ENCODE data around the gene ZFAND6. TPM values are rescaled to one million over a fixed set of nuclear protein-coding genes. Genes with fewer than 3 reads are reported as not detected.

Gene ZFAND6
- total RNA-seq, 2 donors from 2014 or later, result 21.8 to 39.7 TPM

DNA sequence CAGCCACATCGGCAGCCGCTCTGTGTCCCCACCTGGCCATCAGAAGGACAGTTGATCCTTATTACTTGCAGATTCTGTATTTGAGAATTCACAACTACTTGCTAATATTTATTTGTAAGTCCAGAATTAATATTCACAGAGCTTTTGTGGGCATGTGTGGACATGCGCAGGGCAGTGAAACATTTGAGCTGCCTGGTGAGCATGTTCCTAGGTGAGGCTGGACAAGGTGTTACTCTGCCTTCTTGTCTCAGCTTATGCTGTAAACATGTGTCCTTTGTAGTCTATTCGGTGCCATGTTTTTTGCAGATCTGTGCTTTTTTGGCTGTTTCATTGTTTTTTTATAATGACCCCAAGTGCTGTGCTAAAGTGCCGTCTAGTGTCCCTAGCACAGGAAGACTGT is 108.9 kb downstream of the ZFAND6 start:
- WGBS, 2 donors, result 71 to 87% methylated on average over 5 of the region's 5 CpGs
- TF ChIP-seq, protein P1, sequence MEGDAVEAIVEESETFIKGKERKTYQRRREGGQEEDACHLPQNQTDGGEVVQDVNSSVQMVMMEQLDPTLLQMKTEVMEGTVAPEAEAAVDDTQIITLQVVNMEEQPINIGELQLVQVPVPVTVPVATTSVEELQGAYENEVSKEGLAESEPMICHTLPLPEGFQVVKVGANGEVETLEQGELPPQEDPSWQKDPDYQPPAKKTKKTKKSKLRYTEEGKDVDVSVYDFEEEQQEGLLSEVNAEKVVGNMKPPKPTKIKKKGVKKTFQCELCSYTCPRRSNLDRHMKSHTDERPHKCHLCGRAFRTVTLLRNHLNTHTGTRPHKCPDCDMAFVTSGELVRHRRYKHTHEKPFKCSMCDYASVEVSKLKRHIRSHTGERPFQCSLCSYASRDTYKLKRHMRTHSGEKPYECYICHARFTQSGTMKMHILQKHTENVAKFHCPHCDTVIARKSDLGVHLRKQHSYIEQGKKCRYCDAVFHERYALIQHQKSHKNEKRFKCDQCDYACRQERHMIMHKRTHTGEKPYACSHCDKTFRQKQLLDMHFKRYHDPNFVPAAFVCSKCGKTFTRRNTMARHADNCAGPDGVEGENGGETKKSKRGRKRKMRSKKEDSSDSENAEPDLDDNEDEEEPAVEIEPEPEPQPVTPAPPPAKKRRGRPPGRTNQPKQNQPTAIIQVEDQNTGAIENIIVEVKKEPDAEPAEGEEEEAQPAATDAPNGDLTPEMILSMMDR (IDR thresholded peaks at IDR 0.05), result no peak
- TF ChIP-seq POLR2A (IDR thresholded peaks at IDR 0.05), result no peak
- no peak overlapping the region for H3K27ac ChIP-seq
- H3K4me3 ChIP-seq, result no peak overlapping the region
- intact Hi-C loops (cut with DNase I), result no loop called here
- H3K9me3 ChIP-seq, result no peaks in the 10 kb centered on the region
- no peaks in the 10 kb centered on the region for H3K27me3 ChIP-seq
- no peaks in the 10 kb centered on the region for H3K36me3 ChIP-seq (replicated peaks in 1 of 2; ENCODE audit: insufficient read depth in 1 of 2, low read depth in 2 of 2)
- ATAC-seq, result no peak
- H3K4me1 ChIP-seq, result no peaks in the 10 kb centered on the region
- DNase-seq, result no peak

DNA sequence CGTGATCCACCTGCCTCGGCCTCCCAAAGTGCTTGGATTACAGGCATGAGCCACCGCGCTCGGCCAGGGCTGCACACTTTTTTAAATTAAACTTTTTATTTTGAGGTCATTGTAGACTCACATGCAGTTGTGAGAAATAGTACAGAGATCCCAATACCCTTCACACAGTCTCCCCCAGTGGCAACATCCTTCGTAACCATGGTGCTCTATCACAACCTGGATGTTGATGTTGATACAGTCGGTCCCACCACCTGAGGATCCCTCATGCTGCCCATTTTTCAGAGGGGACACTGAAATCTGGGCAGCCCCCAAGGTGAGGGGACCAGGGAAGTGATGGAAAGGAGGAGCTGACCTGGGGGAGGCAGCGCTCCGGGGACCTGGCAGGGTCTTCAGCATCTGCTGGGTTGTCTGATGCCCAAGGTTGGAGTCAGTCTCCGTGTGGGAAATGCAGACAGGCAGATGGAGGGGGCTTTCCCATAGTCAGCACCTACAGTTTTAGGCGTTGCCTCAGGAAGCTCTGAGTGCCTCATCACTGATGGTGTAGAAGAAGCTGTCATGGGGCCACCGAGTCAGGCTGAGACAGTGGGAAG is 110.4 kb downstream of the ZFAND6 start:
- Histone ChIP-seq H3K4me3 (no peak overlapping the region), H3K36me3 (replicated peaks in 1 of 2; ENCODE audit: insufficient read depth in 1 of 2, low read depth in 2 of 2) (no peaks in the 10 kb centered on the region), H3K4me1 (no peaks in the 10 kb centered on the region), H3K27me3 (no peaks in the 10 kb centered on the region), H3K27ac (no peak overlapping the region), H3K9me3 (no peaks in the 10 kb centered on the region)
- WGBS, 2 donors, result 88 to 92% methylated on average over 11 to 12 of the region's 12 CpGs
- TF ChIP-seq, protein P1 (IDR thresholded peaks at IDR 0.05), result no peak
- TF ChIP-seq POLR2A (IDR thresholded peaks at IDR 0.05), result no peak
- intact Hi-C loops (cut with DNase I), result loop anchor here (10.0 kb wide), 1 partner anchor 785 kb away; no protein-coding TSS in a partner anchor
- ATAC-seq (no peak), DNase-seq (no peak)

DNA sequence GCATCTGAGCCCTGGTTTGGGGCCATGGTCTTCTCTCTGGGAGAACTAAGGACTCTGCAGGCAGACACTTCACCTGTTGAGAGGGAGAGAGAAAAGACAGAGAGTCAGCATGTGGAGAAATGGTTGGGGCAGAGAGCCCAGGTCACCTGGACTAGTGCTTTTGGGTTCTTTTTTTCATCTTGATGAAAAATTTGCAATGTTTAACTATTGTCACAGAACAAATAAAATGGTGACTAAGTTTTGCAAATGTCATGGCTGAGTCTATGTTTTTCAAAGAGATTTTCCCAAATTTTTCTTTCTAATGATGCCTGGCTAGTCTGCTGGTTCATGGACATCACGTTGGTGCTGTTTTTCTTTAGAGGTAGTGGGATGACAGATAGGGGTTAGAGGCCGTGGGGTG is 111.1 kb downstream of the ZFAND6 start:
- Histone ChIP-seq H3K4me3 (no peak overlapping the region), H3K27me3 (no peaks in the 10 kb centered on the region), H3K36me3 (replicated peaks in 1 of 2; ENCODE audit: insufficient read depth in 1 of 2, low read depth in 2 of 2) (no peaks in the 10 kb centered on the region), H3K9me3 (no peaks in the 10 kb centered on the region), H3K4me1 (no peaks in the 10 kb centered on the region), H3K27ac (no peak overlapping the region)
- ATAC-seq (no peak), DNase-seq (no peak)
- intact Hi-C loops (cut with DNase I), result loop anchor here (10.0 kb wide), 1 partner anchor 786 kb away; no protein-coding TSS in a partner anchor
- 83 to 94% methylated on average over 2 of the region's 2 CpGs for WGBS, 2 donors
- no peak for TF ChIP-seq POLR2A (IDR thresholded peaks at IDR 0.05)
- TF ChIP-seq, protein P1 (IDR thresholded peaks at IDR 0.05), result no peak

DNA sequence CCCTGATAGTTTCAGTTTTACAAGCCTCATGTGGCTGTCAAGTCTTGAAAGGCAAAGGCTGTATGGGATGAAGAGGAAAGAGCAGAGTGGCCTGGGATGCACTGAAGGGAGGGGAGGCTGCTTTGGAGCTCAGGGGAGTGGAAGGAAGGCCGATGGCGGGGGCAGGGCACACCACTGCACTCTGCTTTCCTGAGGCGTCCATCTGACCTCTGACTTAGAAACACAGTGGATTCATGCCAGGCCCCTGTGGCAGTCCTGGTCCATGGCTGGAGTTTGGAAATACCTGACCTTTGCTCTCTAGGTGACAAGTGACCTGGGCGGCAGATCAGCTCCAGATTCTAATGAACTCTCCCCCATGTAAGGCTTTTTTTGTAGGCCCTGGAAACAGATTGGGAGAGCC is 112.3 kb downstream of the ZFAND6 start:
- H3K36me3 ChIP-seq (replicated peaks in 1 of 2; ENCODE audit: insufficient read depth in 1 of 2, low read depth in 2 of 2), result no peaks in the 10 kb centered on the region
- H3K4me1 ChIP-seq, result no peaks in the 10 kb centered on the region
- ATAC-seq, result no peak
- no peak for DNase-seq
- H3K9me3 ChIP-seq, result no peaks in the 10 kb centered on the region
- H3K27ac ChIP-seq, result no peak overlapping the region
- intact Hi-C loops (cut with DNase I), result loop anchor here (10.0 kb wide), 1 partner anchor 787 kb away; no protein-coding TSS in a partner anchor
- H3K4me3 ChIP-seq, result no peak overlapping the region
- WGBS, 2 donors, result 77 to 87% methylated on average over 4 of the region's 4 CpGs
- H3K27me3 ChIP-seq, result no peaks in the 10 kb centered on the region
- TF ChIP-seq POLR2A (IDR thresholded peaks at IDR 0.05), result no peak
- TF ChIP-seq, protein P1 (IDR thresholded peaks at IDR 0.05), result no peak

DNA sequence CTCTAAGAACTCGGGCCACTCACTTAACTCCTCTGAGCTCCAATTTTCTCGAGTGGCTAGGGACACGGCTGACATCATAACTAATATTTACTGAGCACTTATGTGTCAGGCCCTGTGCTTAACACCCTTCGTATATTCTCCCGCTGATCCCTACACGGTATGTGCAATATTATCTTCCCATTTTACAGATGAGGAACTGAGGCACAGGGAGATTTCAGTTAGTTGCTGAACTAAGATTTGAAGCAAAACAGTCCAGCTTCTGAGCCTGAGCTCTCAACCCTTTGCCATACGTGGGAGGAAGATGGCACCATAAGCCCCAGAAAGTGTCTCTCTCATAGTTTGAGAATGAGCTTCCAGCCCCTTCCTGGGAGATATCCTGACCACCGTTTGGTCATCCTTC is 112.9 kb downstream of the ZFAND6 start:
- H3K27me3 ChIP-seq, result no peaks in the 10 kb centered on the region
- no peak overlapping the region for H3K27ac ChIP-seq
- no peak for DNase-seq
- no peak overlapping the region for H3K4me3 ChIP-seq
- no peaks in the 10 kb centered on the region for H3K9me3 ChIP-seq
- no peaks in the 10 kb centered on the region for H3K4me1 ChIP-seq
- ATAC-seq, result no peak
- intact Hi-C loops (cut with DNase I), result loop anchor here (10.0 kb wide), 1 partner anchor 788 kb away; no protein-coding TSS in a partner anchor
- H3K36me3 ChIP-seq (replicated peaks in 1 of 2; ENCODE audit: insufficient read depth in 1 of 2, low read depth in 2 of 2), result no peaks in the 10 kb centered on the region
- 62 to 70% methylated on average over 8 of the region's 8 CpGs for WGBS, 2 donors
- TF ChIP-seq POLR2A (IDR thresholded peaks at IDR 0.05), result no peak
- TF ChIP-seq, protein P1 (IDR thresholded peaks at IDR 0.05), result no peak
